Testis (tissue), 2 donors: ENCODE measurements around the gene SIPA1.

Experiments used
- POLR2A ChIP-seq: fragments of 450-650 bp; IDR thresholded peaks from one replicate; pipeline ENCODE4 v1.6.1; 2017; ENCODE audit warnings: antibody characterized with exemption, mild to moderate bottlenecking, moderate library complexity
- TF ChIP-seq, protein P1 (sequence below), 3 experiments: fragments of 450-650 bp in 2 of 3; fragments of 200-600 bp in 1 of 3; sonication (generic) in 1 of 3; IDR thresholded peaks; one replicate each; pipeline ENCODE4 v1.5.1; 2016 to 2019; ENCODE audit warnings: antibody characterized with exemption in 3 of 3, mild to moderate bottlenecking in 2 of 3, moderate library complexity in 1 of 3

GRCh38 chr11:65617990-65618751 lies 19.7 kb upstream of the SIPA1 start:
- TF ChIP-seq, protein P1, sequence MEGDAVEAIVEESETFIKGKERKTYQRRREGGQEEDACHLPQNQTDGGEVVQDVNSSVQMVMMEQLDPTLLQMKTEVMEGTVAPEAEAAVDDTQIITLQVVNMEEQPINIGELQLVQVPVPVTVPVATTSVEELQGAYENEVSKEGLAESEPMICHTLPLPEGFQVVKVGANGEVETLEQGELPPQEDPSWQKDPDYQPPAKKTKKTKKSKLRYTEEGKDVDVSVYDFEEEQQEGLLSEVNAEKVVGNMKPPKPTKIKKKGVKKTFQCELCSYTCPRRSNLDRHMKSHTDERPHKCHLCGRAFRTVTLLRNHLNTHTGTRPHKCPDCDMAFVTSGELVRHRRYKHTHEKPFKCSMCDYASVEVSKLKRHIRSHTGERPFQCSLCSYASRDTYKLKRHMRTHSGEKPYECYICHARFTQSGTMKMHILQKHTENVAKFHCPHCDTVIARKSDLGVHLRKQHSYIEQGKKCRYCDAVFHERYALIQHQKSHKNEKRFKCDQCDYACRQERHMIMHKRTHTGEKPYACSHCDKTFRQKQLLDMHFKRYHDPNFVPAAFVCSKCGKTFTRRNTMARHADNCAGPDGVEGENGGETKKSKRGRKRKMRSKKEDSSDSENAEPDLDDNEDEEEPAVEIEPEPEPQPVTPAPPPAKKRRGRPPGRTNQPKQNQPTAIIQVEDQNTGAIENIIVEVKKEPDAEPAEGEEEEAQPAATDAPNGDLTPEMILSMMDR (IDR thresholded peaks at IDR 0.05) = no peak
- no peak for TF ChIP-seq POLR2A
